Activated CD4-positive, CD25-positive, alpha-beta regulatory T cell treated with anti-CD3 and anti-CD28 coated beads, Interleukin-2, amount 50 U/mL, for 72 hours (primary cell): ENCODE measurements around the gene NUP62.

Experiments used
- DNase-seq: peaks from one replicate; pipeline ENCODE4 v3.0.0; 2021

The NUP62 gene

GRCh38 chr19:49879243-49879963 is 49.9 kb downstream of the NUP62 start:
- DNase-seq: no peak

- DNase-seq: no peak
These were observed 50.6 kb downstream of the NUP62 start for GRCh38 chr19:49878744-49879070.

GRCh38 chr19:49877879-49878743 is 51.2 kb downstream of the NUP62 start:
- DNase-seq: peak; percentile 98

- peak; percentile 94 for DNase-seq
These were observed 52.1 kb downstream of the NUP62 start, which contains the start of the genes AKT1S1 and TBC1D17 for GRCh38 chr19:49877020-49877878. AKT1S1 (minus strand) TSS chr19:49877355; CDS start chr19:49873295, 4,060 bp downstream. TBC1D17 (plus strand) TSS chr19:49877702; CDS start chr19:49877724, 22 bp downstream.

GRCh38 chr19:49876422-49877019 is 52.8 kb downstream of the NUP62 start:
- peak; percentile 98 for DNase-seq

GRCh38 chr19:49875857-49876421 is 53.4 kb downstream of the NUP62 start:
- peak; percentile 55 for DNase-seq

GRCh38 chr19:49875177-49875576 is 54.1 kb downstream of the NUP62 start:
- DNase-seq: no peak

GRCh38 chr19:49874503-49875157 is 54.7 kb downstream of the NUP62 start:
- no peak for DNase-seq

- no peak for DNase-seq
These were observed 55.5 kb downstream of the NUP62 start for GRCh38 chr19:49873834-49874233.

GRCh38 chr19:49873129-49873521 is 56.2 kb downstream of the NUP62 start:
- DNase-seq: no peak

GRCh38 chr19:49872245-49873128 is 56.8 kb downstream of the NUP62 start:
- no peak for DNase-seq

- no peak for DNase-seq
These were observed 57.8 kb downstream of the NUP62 start for GRCh38 chr19:49871349-49871985.

- no peak for DNase-seq
These were observed 58.9 kb downstream of the NUP62 start for GRCh38 chr19:49870309-49870901.

- peak; percentile 86 for DNase-seq
These were observed 59.6 kb downstream of the NUP62 start for GRCh38 chr19:49869484-49870308.

- DNase-seq: no peak
These were observed 60.3 kb downstream of the NUP62 start for GRCh38 chr19:49869009-49869483.

- peak; percentile 87 for DNase-seq
These were observed 62.1 kb downstream of the NUP62 start, which contains the start of gene PNKP for GRCh38 chr19:49866933-49867782. PNKP (minus strand) TSS chr19:49867576; CDS start chr19:49867204, 372 bp downstream.

- DNase-seq: no peak
These were observed 64.4 kb downstream of the NUP62 start for GRCh38 chr19:49864890-49865289.

GRCh38 chr19:49863935-49864320 is 65.4 kb downstream of the NUP62 start:
- no peak for DNase-seq
